ENCODE data around the gene MAPKAP1.

DNA sequence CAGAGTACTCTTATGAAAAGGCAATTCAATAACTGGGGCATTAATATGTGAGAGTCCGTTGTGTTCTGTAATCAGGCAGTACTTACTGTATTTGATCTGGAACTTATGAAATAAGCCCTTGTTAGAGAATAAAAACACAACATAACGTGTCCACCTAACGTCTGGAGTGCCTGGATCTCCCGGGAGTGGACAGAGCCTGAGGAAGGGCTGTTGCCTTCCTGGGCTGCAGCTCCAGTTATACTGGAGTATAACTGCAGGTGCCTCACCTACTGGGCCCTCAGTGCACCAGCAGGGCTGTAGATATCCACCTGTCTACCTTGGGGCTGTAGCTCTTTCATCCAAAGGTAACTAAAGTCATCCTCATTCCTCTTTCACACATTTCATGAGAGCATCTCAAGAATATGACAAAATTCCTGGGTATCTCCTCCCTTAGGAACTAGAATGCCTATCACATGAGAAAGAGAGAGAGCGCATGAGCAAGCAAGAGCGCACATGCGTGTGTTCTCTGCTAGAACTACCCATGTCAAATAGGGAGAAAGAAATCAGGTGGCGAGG, 245.3 kb downstream of the MAPKAP1 start:
- TF ChIP-seq, protein P1, sequence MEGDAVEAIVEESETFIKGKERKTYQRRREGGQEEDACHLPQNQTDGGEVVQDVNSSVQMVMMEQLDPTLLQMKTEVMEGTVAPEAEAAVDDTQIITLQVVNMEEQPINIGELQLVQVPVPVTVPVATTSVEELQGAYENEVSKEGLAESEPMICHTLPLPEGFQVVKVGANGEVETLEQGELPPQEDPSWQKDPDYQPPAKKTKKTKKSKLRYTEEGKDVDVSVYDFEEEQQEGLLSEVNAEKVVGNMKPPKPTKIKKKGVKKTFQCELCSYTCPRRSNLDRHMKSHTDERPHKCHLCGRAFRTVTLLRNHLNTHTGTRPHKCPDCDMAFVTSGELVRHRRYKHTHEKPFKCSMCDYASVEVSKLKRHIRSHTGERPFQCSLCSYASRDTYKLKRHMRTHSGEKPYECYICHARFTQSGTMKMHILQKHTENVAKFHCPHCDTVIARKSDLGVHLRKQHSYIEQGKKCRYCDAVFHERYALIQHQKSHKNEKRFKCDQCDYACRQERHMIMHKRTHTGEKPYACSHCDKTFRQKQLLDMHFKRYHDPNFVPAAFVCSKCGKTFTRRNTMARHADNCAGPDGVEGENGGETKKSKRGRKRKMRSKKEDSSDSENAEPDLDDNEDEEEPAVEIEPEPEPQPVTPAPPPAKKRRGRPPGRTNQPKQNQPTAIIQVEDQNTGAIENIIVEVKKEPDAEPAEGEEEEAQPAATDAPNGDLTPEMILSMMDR (IDR thresholded peaks at IDR 0.05; ENCODE audit: insufficient read depth, low read length, poor library complexity, severe bottlenecking) = no peak
- TF ChIP-seq EZH2phosphoT487 (conservative IDR thresholded peaks at IDR 0.05; ENCODE audit: low read length) = no peak
